ENCODE measurements around the gene DPYSL4.

The DPYSL4 gene

DNA sequence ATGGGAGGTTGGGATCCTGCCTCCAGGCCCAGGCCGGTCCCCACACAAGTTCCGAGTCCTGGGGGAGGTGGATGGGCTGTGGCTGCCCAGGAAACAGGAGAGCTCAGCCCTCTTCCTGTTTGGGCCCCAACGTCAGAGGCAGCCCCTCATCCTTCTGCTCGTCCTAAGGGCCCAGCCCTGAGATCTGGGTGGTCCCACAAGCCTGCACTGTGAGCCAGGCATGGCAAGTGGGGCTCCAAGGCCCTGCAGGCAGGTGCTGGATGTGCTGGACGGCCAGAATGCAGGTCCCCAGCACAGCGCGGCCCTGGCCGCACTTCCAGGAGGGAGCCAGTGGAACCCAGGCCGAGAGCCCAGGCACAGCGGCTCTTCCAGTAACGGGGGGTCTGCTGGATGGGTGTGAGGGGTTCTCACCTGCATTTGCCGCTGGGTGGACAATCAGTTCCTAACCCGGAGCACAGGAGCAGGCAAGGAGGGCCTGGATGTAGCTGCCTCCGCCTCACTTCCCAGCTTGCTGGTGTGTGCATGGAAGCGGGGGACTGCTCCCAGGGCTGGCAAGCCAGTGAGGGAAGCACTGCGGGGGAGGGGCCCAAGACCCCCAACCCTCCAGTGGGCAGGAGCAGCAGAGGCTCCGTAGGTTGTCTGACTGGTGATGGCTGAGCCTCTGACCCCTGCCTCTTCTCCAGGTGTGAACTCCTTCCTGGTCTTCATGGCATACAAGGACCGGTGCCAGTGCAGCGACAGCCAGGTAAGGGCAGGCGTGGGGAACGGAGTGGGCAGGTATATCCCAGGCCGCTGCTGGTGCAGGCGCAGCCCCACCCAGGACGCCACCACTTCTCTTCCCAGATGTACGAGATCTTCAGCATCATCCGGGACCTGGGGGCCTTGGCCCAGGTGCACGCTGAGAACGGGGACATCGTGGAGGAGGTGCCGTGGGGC is 9.7 kb downstream of the DPYSL4 start:
- TF ChIP-seq CTCF (IDR thresholded peaks at IDR 0.05) = no peak

DNA sequence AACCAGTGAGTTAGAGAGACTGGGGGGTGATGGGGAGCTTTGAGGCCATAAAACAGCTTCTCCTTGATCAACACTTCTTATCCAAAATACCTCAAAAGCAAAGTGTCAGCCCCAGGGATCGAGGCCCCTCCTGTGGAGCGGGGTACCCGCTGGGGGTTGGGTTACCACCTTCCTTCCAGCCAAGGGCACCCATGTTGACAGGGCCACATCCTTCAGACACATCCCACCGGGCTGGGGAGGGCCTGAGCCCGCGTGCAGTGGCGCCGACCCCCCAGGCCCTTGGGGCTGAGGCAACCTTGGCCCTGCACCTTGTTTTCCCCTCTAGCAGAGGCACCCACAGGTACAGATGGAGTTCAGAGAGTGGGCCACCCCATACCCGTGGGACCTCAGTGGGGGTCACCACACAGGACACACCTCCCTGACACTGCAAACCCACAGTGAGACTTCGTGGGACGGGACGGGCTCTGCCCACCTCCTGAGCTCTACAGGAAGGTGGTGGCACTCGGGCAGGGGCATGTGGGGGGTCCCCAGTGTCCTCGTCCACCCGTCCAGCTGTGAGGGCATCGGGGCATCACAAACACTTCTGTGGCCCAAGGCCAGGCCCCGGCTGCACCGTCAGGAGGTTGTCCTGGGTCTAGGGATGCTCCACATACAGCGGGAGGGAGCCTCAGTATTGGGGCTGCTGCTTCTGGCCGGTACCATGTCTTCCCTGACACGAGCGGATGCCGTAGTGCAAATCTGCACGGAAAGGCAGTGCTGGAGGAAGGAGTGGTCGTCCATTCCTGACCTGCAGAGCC is 10.7 kb downstream of the DPYSL4 start:
- no peak for TF ChIP-seq CTCF (IDR thresholded peaks at IDR 0.05)

DNA sequence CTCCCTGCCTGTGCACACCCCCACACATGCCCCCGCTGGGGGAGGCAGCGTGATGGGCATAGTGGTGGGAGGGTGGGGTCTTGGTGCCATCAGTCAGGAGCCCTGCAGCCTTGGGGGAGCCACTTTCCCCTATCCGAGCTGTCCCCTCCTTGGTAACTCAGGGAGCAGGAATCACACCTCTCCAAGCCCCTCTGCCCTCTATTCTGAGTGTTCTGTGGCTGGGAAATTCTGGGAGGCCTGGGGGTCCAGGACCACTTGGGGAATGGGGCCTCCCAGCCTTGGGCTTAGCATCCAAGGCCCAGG is 11.3 kb downstream of the DPYSL4 start:
- no peak for TF ChIP-seq CTCF (IDR thresholded peaks at IDR 0.05)

DNA sequence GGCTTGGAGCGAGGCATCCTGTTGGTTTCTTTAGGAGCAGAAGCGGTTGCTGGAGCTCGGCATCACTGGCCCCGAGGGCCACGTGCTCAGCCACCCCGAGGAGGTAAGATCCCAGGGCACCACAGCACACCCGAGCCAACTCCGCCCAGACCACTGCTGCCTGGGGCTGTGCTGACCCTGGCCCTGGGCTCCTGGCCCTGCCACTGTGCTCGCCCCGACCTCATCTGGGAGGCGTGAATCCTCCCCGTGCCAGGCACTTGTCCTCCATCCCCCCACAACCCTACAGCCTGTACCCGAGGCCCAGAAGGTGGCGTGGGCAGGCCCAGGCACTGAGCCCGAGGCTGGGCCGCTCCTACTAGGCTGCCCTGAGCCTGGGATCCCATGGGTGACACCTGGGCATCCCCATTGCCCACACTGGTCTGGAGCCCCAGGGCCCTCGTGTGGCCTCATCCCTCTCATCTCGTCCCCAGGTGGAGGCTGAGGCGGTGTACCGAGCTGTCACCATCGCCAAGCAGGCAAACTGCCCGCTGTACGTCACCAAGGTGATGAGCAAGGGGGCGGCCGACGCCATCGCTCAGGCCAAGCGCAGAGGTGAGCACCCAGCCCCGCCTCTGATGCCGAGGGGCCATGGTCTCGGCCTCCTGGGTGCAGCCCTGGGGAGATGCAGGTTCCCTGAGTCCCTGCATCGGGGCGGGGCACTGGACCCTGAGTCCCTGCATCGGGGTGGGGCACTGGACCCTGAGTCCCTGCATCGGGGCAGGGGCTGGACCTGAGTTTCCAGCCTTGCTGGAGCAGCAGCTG is 11.8 kb downstream of the DPYSL4 start:
- TF ChIP-seq CTCF (IDR thresholded peaks at IDR 0.05) = no peak

DNA sequence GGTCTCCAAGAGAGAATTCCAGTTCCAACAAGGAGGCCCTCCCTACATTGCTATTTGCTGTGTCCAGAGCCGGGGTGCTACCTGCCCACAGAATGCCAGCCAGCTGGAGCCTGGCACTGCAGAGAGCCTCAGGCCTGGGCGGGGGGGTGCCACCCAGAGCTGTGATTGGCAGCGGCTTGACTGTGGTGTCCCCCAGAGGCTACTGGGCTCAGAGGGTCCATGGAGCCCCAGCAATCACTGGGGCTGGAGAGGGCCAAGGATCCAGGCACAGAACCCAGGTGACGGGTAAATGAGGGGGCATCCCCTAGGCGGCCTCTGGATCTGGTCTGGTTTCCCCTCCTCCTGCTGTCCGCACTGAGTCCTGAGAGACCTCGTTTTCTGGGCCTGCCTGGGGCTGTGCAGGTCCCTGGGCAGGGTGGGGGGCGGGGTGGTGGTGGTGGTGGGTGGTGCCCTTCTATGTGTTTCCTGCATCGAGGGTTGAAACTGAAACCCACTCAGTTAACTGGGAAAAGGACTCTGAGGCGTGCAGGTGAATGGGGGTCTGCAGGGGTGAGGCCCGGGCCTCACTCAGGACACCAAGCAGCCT is 12.6 kb downstream of the DPYSL4 start:
- TF ChIP-seq CTCF (IDR thresholded peaks at IDR 0.05) = no peak

DNA sequence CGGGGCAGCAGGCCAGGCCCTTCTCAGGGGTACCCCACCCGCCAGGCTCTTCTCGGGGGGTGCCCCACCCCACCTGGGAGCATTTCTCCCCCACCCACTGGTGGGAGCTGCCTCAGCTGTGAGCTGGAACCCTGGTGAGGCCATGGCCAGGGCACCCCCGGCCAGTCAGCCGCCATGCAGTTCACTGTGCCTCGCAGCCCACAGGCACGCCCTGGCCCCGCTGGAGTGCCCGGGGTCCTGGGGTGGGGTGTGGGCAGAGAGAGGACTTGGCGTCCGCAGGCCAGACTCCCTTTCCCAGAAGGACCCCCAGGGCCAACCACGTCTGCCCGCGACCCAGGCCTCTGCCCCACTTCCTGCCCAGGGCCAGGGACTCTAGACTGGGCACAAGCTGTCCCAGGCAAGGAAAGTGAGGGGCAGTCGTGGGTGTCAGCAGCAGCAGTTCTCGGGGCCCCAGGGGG is 13.1 kb downstream of the DPYSL4 start:
- no peak for TF ChIP-seq CTCF (IDR thresholded peaks at IDR 0.05)

Data from LNCAP (cell line).